ENCODE data around the gene SYTL5.
A peak's percentile ranks its signal among the peaks of the same experiment; 100 is the strongest.

Gene SYTL5

GRCh38 chrX:38028300-38028699 lies 21.9 kb downstream of the SYTL5 start:
- DNase-seq (ENCODE audit: low spot score): no peak

GRCh38 chrX:38036466-38036865 lies 30.1 kb downstream of the SYTL5 start:
- DNase-seq (ENCODE audit: low spot score): no peak

GRCh38 chrX:38038501-38038900 lies 32.1 kb downstream of the SYTL5 start:
- DNase-seq (ENCODE audit: low spot score): no peak

GRCh38 chrX:38041237-38041636 lies 34.9 kb downstream of the SYTL5 start:
- DNase-seq (ENCODE audit: low spot score): no peak

- DNase-seq (ENCODE audit: low spot score): no peak
These were observed 38.3 kb downstream of the SYTL5 start for GRCh38 chrX:38044701-38045100.

GRCh38 chrX:38045538-38046096 lies 39.3 kb downstream of the SYTL5 start:
- no peak for DNase-seq (ENCODE audit: low spot score)

- DNase-seq (ENCODE audit: low spot score): no peak
These were observed 42.5 kb downstream of the SYTL5 start for GRCh38 chrX:38048886-38049285.

GRCh38 chrX:38050806-38051205 lies 44.5 kb downstream of the SYTL5 start:
- no peak for DNase-seq (ENCODE audit: low spot score)

- peak; percentile 55 for DNase-seq (ENCODE audit: low spot score)
These were observed 45.7 kb downstream of the SYTL5 start for GRCh38 chrX:38052096-38052495.

- DNase-seq (ENCODE audit: low spot score): no peak
These were observed 49.0 kb downstream of the SYTL5 start for GRCh38 chrX:38055170-38055847.

GRCh38 chrX:38060331-38060878 lies 54.1 kb downstream of the SYTL5 start:
- peak; percentile 17 for DNase-seq (ENCODE audit: low spot score)

GRCh38 chrX:38061335-38061734 lies 55.0 kb downstream of the SYTL5 start:
- peak; percentile 85 for DNase-seq (ENCODE audit: low spot score)

- no peak for DNase-seq (ENCODE audit: low spot score)
These were observed 60.6 kb downstream of the SYTL5 start for GRCh38 chrX:38066934-38067333.

- DNase-seq (ENCODE audit: low spot score): no peak
These were observed 62.9 kb downstream of the SYTL5 start for GRCh38 chrX:38069273-38069672.

GRCh38 chrX:38069991-38070390 lies 63.6 kb downstream of the SYTL5 start:
- DNase-seq (ENCODE audit: low spot score): no peak

GRCh38 chrX:38079463-38079862 lies 73.1 kb downstream of the SYTL5 start:
- no peak for DNase-seq (ENCODE audit: low spot score)

GRCh38 chrX:38080808-38081207 lies 74.5 kb downstream of the SYTL5 start:
- DNase-seq (ENCODE audit: low spot score): no peak

- no peak for DNase-seq (ENCODE audit: low spot score)
These were observed 75.6 kb downstream of the SYTL5 start for GRCh38 chrX:38081909-38082308.

- DNase-seq (ENCODE audit: low spot score): no peak
These were observed 76.0 kb downstream of the SYTL5 start for GRCh38 chrX:38082309-38082708.

- no peak for DNase-seq (ENCODE audit: low spot score)
These were observed 79.5 kb downstream of the SYTL5 start for GRCh38 chrX:38085813-38086212.

- DNase-seq (ENCODE audit: low spot score): no peak
These were observed 80.3 kb downstream of the SYTL5 start for GRCh38 chrX:38086451-38087215.

GRCh38 chrX:38087594-38087993 lies 81.2 kb downstream of the SYTL5 start:
- DNase-seq (ENCODE audit: low spot score): no peak

All from COLO829 (cell line).